ENCODE results near the gene ATG9B. TPM values are rescaled to one million over a fixed set of nuclear protein-coding genes. Genes with fewer than 3 reads are reported as not detected.

ATG9B gene
- total and polyA plus RNA-seq, 9 of the 15 experiments (the other 6 are each of a cell fraction or from before 2014, with no cell fraction given), result 0.29 to 8.0 (median 2.1) TPM

DNA sequence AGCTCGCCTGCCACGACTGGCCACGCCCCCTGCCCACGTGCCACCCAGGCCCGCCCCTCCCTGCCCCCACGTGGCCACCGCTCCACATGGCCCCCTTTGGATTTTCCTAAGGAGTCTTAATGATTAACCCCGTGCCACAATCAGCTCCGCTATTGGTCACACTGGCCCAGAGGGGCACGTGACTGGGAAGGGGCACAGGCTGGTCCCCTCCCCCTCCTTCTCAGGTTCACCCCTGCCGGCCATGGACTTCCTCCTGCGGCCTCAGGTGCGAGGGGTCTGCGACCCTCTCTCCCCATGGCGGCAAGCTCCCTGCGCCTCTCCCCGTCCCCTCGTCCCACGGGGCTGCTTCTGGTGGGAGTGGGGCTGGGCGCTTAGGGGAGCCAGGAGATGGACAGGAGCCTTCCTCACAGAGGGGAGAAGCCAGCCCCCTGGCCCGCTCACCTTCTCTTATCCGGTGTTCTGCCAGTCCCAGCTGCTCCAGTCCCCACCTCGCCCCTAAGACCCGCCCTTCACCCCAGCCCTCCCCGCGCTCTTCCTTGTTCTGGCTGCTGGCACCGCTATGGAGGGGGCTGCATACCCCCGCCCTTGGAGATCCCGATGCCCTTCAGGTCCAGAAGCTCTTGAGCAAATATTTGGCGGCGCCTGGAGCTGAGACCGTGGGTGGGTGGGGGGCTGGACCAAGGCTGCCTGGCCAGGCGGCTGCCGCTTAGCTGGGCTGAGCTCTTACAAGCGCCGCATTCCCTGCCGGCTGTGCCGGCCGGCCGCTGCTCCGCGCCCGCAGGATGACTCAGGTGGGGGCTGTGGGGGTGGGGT is 38.3 kb upstream of the ATG9B start (continued):
- TF ChIP-seq, protein P1, sequence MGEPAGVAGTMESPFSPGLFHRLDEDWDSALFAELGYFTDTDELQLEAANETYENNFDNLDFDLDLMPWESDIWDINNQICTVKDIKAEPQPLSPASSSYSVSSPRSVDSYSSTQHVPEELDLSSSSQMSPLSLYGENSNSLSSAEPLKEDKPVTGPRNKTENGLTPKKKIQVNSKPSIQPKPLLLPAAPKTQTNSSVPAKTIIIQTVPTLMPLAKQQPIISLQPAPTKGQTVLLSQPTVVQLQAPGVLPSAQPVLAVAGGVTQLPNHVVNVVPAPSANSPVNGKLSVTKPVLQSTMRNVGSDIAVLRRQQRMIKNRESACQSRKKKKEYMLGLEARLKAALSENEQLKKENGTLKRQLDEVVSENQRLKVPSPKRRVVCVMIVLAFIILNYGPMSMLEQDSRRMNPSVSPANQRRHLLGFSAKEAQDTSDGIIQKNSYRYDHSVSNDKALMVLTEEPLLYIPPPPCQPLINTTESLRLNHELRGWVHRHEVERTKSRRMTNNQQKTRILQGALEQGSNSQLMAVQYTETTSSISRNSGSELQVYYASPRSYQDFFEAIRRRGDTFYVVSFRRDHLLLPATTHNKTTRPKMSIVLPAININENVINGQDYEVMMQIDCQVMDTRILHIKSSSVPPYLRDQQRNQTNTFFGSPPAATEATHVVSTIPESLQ (CRISPR knock-in tag; IDR thresholded peaks at IDR 0.05), result peak; percentile 91
- TF ChIP-seq NONO (IDR thresholded peaks at IDR 0.05; ENCODE audit: low read depth in 2 of 2, low read length in 1 of 2) (no peak), ZNF311 (CRISPR knock-in tag; IDR thresholded peaks at IDR 0.05) (no peak), ETV1 (tag; conservative IDR thresholded peaks at IDR 0.05; ENCODE audit: low read depth) (no peak), CCNT2 (IDR thresholded peaks at IDR 0.05; ENCODE audit: borderline replicate concordance, extremely low read depth, insufficient read length, low read depth, low read length) (peak; percentile 50), ZNF239 (CRISPR knock-in tag; IDR thresholded peaks at IDR 0.05) (no peak), MEF2A (IDR thresholded peaks at IDR 0.05; ENCODE audit: control insufficient read depth, low read depth, low read length) (no peak), HCFC1 (IDR thresholded peaks at IDR 0.05; ENCODE audit: low read depth, low read length) (no peak), ATF1 (CRISPR knock-in tag; IDR thresholded peaks at IDR 0.05) (no peak), ATF1 (tag; IDR thresholded peaks at IDR 0.05) (peak; percentile 51)
- TF ChIP-seq, protein P2, sequence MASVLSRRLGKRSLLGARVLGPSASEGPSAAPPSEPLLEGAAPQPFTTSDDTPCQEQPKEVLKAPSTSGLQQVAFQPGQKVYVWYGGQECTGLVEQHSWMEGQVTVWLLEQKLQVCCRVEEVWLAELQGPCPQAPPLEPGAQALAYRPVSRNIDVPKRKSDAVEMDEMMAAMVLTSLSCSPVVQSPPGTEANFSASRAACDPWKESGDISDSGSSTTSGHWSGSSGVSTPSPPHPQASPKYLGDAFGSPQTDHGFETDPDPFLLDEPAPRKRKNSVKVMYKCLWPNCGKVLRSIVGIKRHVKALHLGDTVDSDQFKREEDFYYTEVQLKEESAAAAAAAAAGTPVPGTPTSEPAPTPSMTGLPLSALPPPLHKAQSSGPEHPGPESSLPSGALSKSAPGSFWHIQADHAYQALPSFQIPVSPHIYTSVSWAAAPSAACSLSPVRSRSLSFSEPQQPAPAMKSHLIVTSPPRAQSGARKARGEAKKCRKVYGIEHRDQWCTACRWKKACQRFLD (CRISPR knock-in tag; IDR thresholded peaks at IDR 0.05), result 0 out of 2 replicates have a peak, but pooled peaks have one; percentile 29
- TF ChIP-seq, protein P3, sequence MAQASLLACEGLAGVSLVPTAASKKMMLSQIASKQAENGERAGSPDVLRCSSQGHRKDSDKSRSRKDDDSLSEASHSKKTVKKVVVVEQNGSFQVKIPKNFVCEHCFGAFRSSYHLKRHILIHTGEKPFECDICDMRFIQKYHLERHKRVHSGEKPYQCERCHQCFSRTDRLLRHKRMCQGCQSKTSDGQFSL (CRISPR knock-in tag; IDR thresholded peaks at IDR 0.05), result peak; percentile 14; the same call in 1 of the 2 replicates
- TF ChIP-seq, protein P3 (tag; IDR thresholded peaks at IDR 0.05), result no peak
- TF ChIP-seq, protein P4, sequence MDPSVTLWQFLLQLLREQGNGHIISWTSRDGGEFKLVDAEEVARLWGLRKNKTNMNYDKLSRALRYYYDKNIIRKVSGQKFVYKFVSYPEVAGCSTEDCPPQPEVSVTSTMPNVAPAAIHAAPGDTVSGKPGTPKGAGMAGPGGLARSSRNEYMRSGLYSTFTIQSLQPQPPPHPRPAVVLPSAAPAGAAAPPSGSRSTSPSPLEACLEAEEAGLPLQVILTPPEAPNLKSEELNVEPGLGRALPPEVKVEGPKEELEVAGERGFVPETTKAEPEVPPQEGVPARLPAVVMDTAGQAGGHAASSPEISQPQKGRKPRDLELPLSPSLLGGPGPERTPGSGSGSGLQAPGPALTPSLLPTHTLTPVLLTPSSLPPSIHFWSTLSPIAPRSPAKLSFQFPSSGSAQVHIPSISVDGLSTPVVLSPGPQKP (CRISPR knock-in tag; IDR thresholded peaks at IDR 0.05), result no peak
- TF ChIP-seq, protein P5, sequence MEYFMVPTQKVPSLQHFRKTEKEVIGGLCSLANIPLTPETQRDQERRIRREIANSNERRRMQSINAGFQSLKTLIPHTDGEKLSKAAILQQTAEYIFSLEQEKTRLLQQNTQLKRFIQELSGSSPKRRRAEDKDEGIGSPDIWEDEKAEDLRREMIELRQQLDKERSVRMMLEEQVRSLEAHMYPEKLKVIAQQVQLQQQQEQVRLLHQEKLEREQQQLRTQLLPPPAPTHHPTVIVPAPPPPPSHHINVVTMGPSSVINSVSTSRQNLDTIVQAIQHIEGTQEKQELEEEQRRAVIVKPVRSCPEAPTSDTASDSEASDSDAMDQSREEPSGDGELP (CRISPR knock-in tag; IDR thresholded peaks at IDR 0.05; ENCODE audit: borderline replicate concordance), result peak; percentile 73
